IMR-90 (cell line): ENCODE results near the gene THOP1. TPM values are rescaled to one million over a fixed set of nuclear protein-coding genes. Genes with fewer than 3 reads are reported as not detected.

Experiments used
- ATAC-seq: fragments of 200-7000 bp; cut with Tn5 transposase; 2 replicates; pipeline ENCODE4 v1.9.1; 2020; ENCODE audit warnings: low read depth, mild to moderate bottlenecking, moderate library complexity
- BruUV-seq: library from RNA; stranded (reverse); fragments of 400-500 nt; replicated peaks from 2 replicates; lab custom pipeline; 2021; lab: Mats Ljungman, UMichigan
- CTCF ChIA-PET: fragments of 300-600 bp; formaldehyde crosslinking; extraction: SDS; loops from one replicate; lab custom pipeline; 2021; ENCODE audit warnings: antibody characterized with exemption; lab: Yijun Ruan, JAX
- POLR2A ChIA-PET: fragments of 300-600 bp; sonication (Branson Sonifier 250); formaldehyde crosslinking; loops from one replicate; lab custom pipeline; 2022; ENCODE audit warnings: antibody characterized with exemption; ENCODE audit not compliant: unreplicated experiment; lab: Charles Lee
- DNase-seq: peaks from one replicate; pipeline ENCODE4 v3.0.0; 2013
- H2AFZ ChIP-seq: replicated peaks from 2 replicates; pipeline ENCODE3; 2013; ENCODE audit warnings: low read length, mild to moderate bottlenecking; ENCODE audit not compliant: poor library complexity
- H2AK5ac ChIP-seq: 2 replicates; pipeline ENCODE4 v1.6.1; 2013; ENCODE audit warnings: low read depth, low read length, inconsistent platforms
- H2AK9ac ChIP-seq: replicated peaks from 2 replicates; pipeline ENCODE3; 2013; ENCODE audit warnings: mild to moderate bottlenecking, low read depth, low read length, moderate library complexity; ENCODE audit not compliant: poor library complexity
- H2BK120ac ChIP-seq: 2 replicates; pipeline ENCODE4 v1.6.1; 2013; ENCODE audit warnings: low read depth, low read length, inconsistent platforms
- H2BK15ac ChIP-seq: 3 replicates; pipeline ENCODE4 v1.6.1; 2013; ENCODE audit warnings: low read depth, low read length, inconsistent platforms
- H2BK20ac ChIP-seq: 2 replicates; pipeline ENCODE4 v1.6.1; 2013; ENCODE audit warnings: low read depth, mild to moderate bottlenecking, inconsistent platforms, low read length, moderate library complexity
- H2BK5ac ChIP-seq: 2 replicates; pipeline ENCODE4 v1.6.1; 2013; ENCODE audit warnings: mild to moderate bottlenecking, low read depth, low read length, inconsistent platforms; ENCODE audit not compliant: poor library complexity, severe bottlenecking
- H3K14ac ChIP-seq: replicated peaks from 2 replicates; pipeline ENCODE4 v1.6.1; 2013; ENCODE audit warnings: low read depth, low read length, inconsistent platforms
- H3K18ac ChIP-seq: 2 replicates; pipeline ENCODE4 v1.6.1; 2013; ENCODE audit warnings: low read depth, low read length, control low read depth
- H3K23ac ChIP-seq: 2 replicates; pipeline ENCODE4 v1.6.1; 2013; ENCODE audit warnings: low read depth, low read length, inconsistent platforms
- H3K27ac ChIP-seq: 2 replicates; pipeline ENCODE4 v1.5.1; 2013; ENCODE audit warnings: mild to moderate bottlenecking, control low read depth, low read length; ENCODE audit not compliant: insufficient read depth
- H3K27me3 ChIP-seq: 2 replicates; pipeline ENCODE4 v1.6.1; 2013; ENCODE audit warnings: low read length; ENCODE audit not compliant: control insufficient read depth, insufficient read depth
- H3K36me3 ChIP-seq: 2 replicates; pipeline ENCODE4 v1.6.1; 2013; ENCODE audit warnings: low read length, mixed read lengths; ENCODE audit not compliant: control insufficient read depth, insufficient read depth
- H3K4ac ChIP-seq: 2 replicates; pipeline ENCODE4 v1.6.1; 2013; ENCODE audit warnings: low read depth, low read length, inconsistent platforms
- H3K4me1 ChIP-seq: 2 replicates; pipeline ENCODE4 v1.6.1; 2013; ENCODE audit warnings: low read length, mixed read lengths; ENCODE audit not compliant: control insufficient read depth, insufficient read depth
- H3K4me2 ChIP-seq: 2 replicates; pipeline ENCODE4 v1.6.1; 2013; ENCODE audit warnings: low read depth, mild to moderate bottlenecking, control low read depth, low read length, moderate library complexity
- H3K4me3 ChIP-seq: 2 replicates; pipeline ENCODE4 v1.5.1; 2013; ENCODE audit warnings: low read depth, mild to moderate bottlenecking, control low read depth, low read length, moderate library complexity; ENCODE audit not compliant: insufficient read depth
- H3K56ac ChIP-seq: 2 replicates; pipeline ENCODE4 v1.6.1; 2013; ENCODE audit warnings: low read length, inconsistent platforms; ENCODE audit not compliant: insufficient read depth; ENCODE audit errors: extremely low read depth
- H3K79me1 ChIP-seq, 2 experiments: 2 replicates each; pipeline ENCODE4 v1.6.1; 2013; ENCODE audit warnings: low read length in 2 of 2, inconsistent platforms in 1 of 2, low read depth in 1 of 2
- H3K9ac ChIP-seq: 2 replicates; pipeline ENCODE4 v1.6.1; 2013; ENCODE audit warnings: low read depth, low read length, control low read depth
- H3K9me1 ChIP-seq: 2 replicates; pipeline ENCODE4 v1.6.1; 2013; ENCODE audit warnings: low read length, inconsistent platforms; ENCODE audit not compliant: insufficient read depth
- H3K9me3 ChIP-seq: 2 replicates; pipeline ENCODE4 v1.6.1; 2013; ENCODE audit warnings: low read length; ENCODE audit not compliant: control insufficient read depth, insufficient read depth
- H4K20me1 ChIP-seq: 2 replicates; pipeline ENCODE4 v1.6.1; 2013; ENCODE audit warnings: low read length, inconsistent platforms; ENCODE audit not compliant: insufficient read depth
- H4K5ac ChIP-seq: 2 replicates; pipeline ENCODE4 v1.6.1; 2013; ENCODE audit warnings: mild to moderate bottlenecking, low read depth, low read length, control low read depth
- H4K8ac ChIP-seq, 2 experiments: 2 replicates each; pipeline ENCODE4 v1.6.1; 2013; ENCODE audit warnings: low read depth in 2 of 2, low read length in 2 of 2, control low read depth in 1 of 2, inconsistent platforms in 1 of 2
- H4K91ac ChIP-seq: 2 replicates; pipeline ENCODE4 v1.6.1; 2013; ENCODE audit warnings: low read depth, low read length, inconsistent platforms; ENCODE audit not compliant: insufficient read depth
- BHLHE40 ChIP-seq: fragments of 150-350 bp; IDR thresholded peaks from 2 replicates; pipeline ENCODE4 v1.6.1; 2016; ENCODE audit warnings: mild to moderate bottlenecking, low read depth, low read length
- CEBPB ChIP-seq: IDR thresholded peaks from 2 replicates; pipeline ENCODE4 v1.6.1; 2012; ENCODE audit warnings: low read depth, low read length, improper control_type of control experiment
- CHD1 ChIP-seq: IDR thresholded peaks from 2 replicates; pipeline ENCODE4 v1.6.1; 2012; ENCODE audit warnings: low read depth, low read length, improper control_type of control experiment
- FOS ChIP-seq: fragments of 150-350 bp; IDR thresholded peaks from 2 replicates; pipeline ENCODE4 v1.6.1; 2016; ENCODE audit warnings: low read depth, low read length
- MAFK ChIP-seq: IDR thresholded peaks from 2 replicates; pipeline ENCODE4 v1.6.1; 2012; ENCODE audit warnings: low read depth, low read length, improper control_type of control experiment
- MAZ ChIP-seq: IDR thresholded peaks from 2 replicates; pipeline ENCODE4 v1.6.1; 2012; ENCODE audit warnings: low read depth, mild to moderate bottlenecking, low read length, improper control_type of control experiment, moderate library complexity, borderline replicate concordance
- MXI1 ChIP-seq: IDR thresholded peaks from 2 replicates; pipeline ENCODE4 v1.6.1; 2012; ENCODE audit warnings: low read depth, mild to moderate bottlenecking, low read length, moderate library complexity, borderline replicate concordance
- NFE2L2 ChIP-seq: fragments of 150-350 bp; IDR thresholded peaks from 2 replicates; pipeline ENCODE4 v1.6.1; 2016; ENCODE audit warnings: low read depth, mild to moderate bottlenecking, low read length
- POLR2A ChIP-seq: IDR thresholded peaks from 2 replicates; pipeline ENCODE4 v1.6.1; 2012; ENCODE audit warnings: mild to moderate bottlenecking, low read depth, low read length
- RAD21 ChIP-seq: IDR thresholded peaks from 2 replicates; pipeline ENCODE4 v1.6.1; 2012; ENCODE audit warnings: low read length, improper control_type of control experiment
- RCOR1 ChIP-seq: IDR thresholded peaks from 2 replicates; pipeline ENCODE4 v1.6.1; 2012; ENCODE audit warnings: mild to moderate bottlenecking, low read length, improper control_type of control experiment; ENCODE audit not compliant: insufficient replicate concordance
- RFX5 ChIP-seq: IDR thresholded peaks from 2 replicates; pipeline ENCODE4 v1.8.0; 2012; ENCODE audit warnings: low read depth, mild to moderate bottlenecking, low read length, moderate library complexity
- SMC3 ChIP-seq: fragments of 150-350 bp; IDR thresholded peaks from 2 replicates; pipeline ENCODE4 v1.6.1; 2016; ENCODE audit warnings: low read depth, mild to moderate bottlenecking, antibody characterized with exemption, low read length, moderate library complexity
- WGBS, 2 experiments: methylation state at CpG; one replicate each; pipeline versions ENCODE4 v1.1.5 to v1.1.7; 2013; ENCODE audit warnings: missing lambda C conversion rate in 2 of 2; ENCODE audit not compliant: insufficient read length in 1 of 2; ENCODE audit errors: extremely low coverage in 2 of 2; 5-methylcytosine and 5-hydroxymethylcytosine counted together
- dilution Hi-C: fragments of 300-500 bp; cut with HindIII; formaldehyde crosslinking; loops from one replicate; pipeline ENCODE4 v1.14.3; 2018; ENCODE audit warnings: low sequenced_read_pairs; ENCODE audit not compliant: unreplicated experiment
- in situ Hi-C: fragments of 300-500 bp; cut with MboI; formaldehyde crosslinking; loops from 3 replicates; pipeline ENCODE4 v1.14.3; 2019; ENCODE audit warnings: low sequenced_read_pairs, inconsistent platforms, mixed read lengths
- intact Hi-C: fragments of 100-400 bp; cut with micrococcal nuclease; formaldehyde crosslinking; loops from 2 replicates; pipeline ENCODE4 v1.10.0; 2022
- polyA plus RNA-seq, 3 experiments: library from polyadenylated mRNA; depleted of rRNA; stranded (reverse); fragments of >200 nt; gene quantifications; 2 replicates each; pipeline ENCODE4 v1.2.3, GENCODE V29; 2012; ENCODE audit warnings: low replicate concordance in 1 of 3
- total RNA-seq: library from RNA; depleted of rRNA; stranded (reverse); fragments of >200 nt; gene quantifications from 2 replicates; pipeline ENCODE4 v1.2.3, GENCODE V29; 2012
- TF ChIP-seq, protein P1 (sequence below): fragments of 150-350 bp; IDR thresholded peaks from 2 replicates; pipeline ENCODE4 v1.6.1; 2016; ENCODE audit warnings: low read depth, mild to moderate bottlenecking, low read length, moderate library complexity, borderline replicate concordance
- TF ChIP-seq, protein P2 (sequence below): fragments of 150-350 bp; IDR thresholded peaks from 2 replicates; pipeline ENCODE4 v1.6.1; 2017; ENCODE audit warnings: mild to moderate bottlenecking, antibody characterized with exemption, low read length, low read depth

THOP1 gene
- total and polyA plus RNA-seq, 2 of the 4 experiments (the other 2 are of a cell fraction), result 57.5 to 91.9 TPM

DNA sequence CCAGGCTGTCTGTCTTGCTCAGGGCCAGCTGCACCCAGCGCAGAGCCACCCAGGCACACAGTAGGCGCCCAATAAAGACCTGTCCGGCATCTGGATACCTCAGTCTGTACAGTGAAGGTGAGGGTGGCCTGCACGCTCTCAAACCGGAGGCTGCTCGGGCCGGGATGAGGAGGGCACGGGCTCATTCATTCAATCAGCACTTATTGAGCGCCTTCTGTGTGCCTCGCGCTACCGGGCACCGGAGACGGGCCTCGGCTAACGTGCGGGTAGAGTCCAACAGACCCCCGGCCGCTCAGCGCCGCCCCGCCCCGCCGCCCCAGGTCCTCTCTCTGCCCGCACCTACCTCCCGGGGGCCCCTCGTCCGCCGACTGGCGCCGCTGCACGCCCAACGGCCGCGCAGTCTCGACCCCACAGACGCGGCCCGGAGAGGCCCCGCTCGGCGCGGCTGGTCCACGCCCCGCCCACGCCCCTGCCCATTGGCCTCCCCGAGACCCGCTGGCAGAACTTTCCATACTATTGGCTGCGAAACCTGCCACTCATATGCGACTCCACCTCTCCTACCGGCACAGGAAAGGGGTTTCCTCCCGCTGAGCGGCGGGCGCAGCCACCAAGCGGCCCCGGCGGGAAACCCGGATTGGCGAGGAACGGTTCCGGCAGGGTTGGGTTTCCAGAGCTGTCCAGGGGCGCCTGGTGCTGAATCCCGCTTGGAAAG is 45.5 kb upstream of the THOP1 start, which contains the start of gene SLC39A3 (continued):
- TF ChIP-seq BHLHE40, result 0 out of 2 replicates have a peak, but pooled peaks have one; percentile 12
- TF ChIP-seq MAZ, result peak; percentile 83
- no peak for TF ChIP-seq NFE2L2

DNA sequence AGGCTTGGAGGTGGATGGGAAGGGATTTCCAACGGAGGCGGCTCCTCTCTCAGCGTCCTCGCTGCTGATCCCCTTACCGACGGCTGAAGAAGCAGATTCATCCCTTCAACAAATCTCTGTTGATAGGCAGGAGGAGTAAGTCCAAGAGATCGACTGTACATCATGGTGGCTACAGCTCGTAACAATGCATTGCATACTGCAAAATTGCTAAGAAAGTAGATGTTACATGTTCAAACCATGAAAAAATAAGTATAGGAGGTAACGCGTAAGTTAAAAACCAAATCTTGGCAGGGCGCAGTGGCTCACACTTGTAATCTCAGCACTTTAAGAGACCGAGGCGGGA is 45.0 kb upstream of the THOP1 start:
- no TSS peak for BruUV-seq
- H2AK5ac ChIP-seq, result no peak overlapping the region
- no peak overlapping the region for H3K23ac ChIP-seq
- intact Hi-C loops, result loop anchor here (2.0 to 10.0 kb wide), 2 partner anchors 43 to 265 kb away; partner anchors contain the start of genes GADD45B and SGTA
- H3K18ac ChIP-seq, result no peak overlapping the region
- no peak overlapping the region for H4K5ac ChIP-seq
- H3K4me2 ChIP-seq, result no peak overlapping the region
- no peak overlapping the region for H3K56ac ChIP-seq
- H4K20me1 ChIP-seq, result no peaks in the 10 kb centered on the region
- no peak overlapping the region for H3K14ac ChIP-seq
- DNase-seq (no peak), ATAC-seq (no peak)
- ChIA-PET POLR2A (no interaction called here), CTCF (no interaction called here)
- peak overlapping the region; percentile 90 for H2AFZ ChIP-seq
- H2BK20ac ChIP-seq, result no peak overlapping the region
- no peak overlapping the region for H4K8ac ChIP-seq
- no peak overlapping the region for H3K9ac ChIP-seq
- no peak overlapping the region for H2AK9ac ChIP-seq
- no peaks in the 10 kb centered on the region; the same call in 1 of the 2 replicates for H3K9me3 ChIP-seq
- no peak overlapping the region for H2BK5ac ChIP-seq
- no CpG with 5 or more reads among the region's 13 CpGs for WGBS, 2 experiments
- H3K27ac ChIP-seq, result no peak overlapping the region
- 0 out of 2 replicates have a peak, but pooled peaks cover 2% of the 10 kb centered on the region for H3K9me1 ChIP-seq
- in situ Hi-C loops, result no loop called here
- H3K27me3 ChIP-seq, result no peaks in the 10 kb centered on the region
- H3K4me3 ChIP-seq, result no peak overlapping the region
- H3K4me1 ChIP-seq, result no peaks in the 10 kb centered on the region; the same call in 1 of the 2 replicates
- H3K4ac ChIP-seq, result no peak overlapping the region
- peaks cover 11 to 26% of the 10 kb centered on the region in 2 experiments; a peak in 3 of 4 replicates for H3K79me1 ChIP-seq
- no peak overlapping the region for H2BK15ac ChIP-seq
- peaks cover 17% of the 10 kb centered on the region for H3K36me3 ChIP-seq
- dilution Hi-C loops, result no loop called here
- H2BK120ac ChIP-seq, result no peak overlapping the region
- H4K91ac ChIP-seq, result no peak overlapping the region
- TF ChIP-seq MAFK (no peak), CHD1 (no peak), POLR2A (no peak), CEBPB (no peak), SMC3 (no peak), MAZ (no peak), FOS (no peak), NFE2L2 (no peak), RAD21 (no peak), MXI1 (no peak), RFX5 (no peak), BHLHE40 (no peak), RCOR1 (no peak)
- TF ChIP-seq, protein P1, sequence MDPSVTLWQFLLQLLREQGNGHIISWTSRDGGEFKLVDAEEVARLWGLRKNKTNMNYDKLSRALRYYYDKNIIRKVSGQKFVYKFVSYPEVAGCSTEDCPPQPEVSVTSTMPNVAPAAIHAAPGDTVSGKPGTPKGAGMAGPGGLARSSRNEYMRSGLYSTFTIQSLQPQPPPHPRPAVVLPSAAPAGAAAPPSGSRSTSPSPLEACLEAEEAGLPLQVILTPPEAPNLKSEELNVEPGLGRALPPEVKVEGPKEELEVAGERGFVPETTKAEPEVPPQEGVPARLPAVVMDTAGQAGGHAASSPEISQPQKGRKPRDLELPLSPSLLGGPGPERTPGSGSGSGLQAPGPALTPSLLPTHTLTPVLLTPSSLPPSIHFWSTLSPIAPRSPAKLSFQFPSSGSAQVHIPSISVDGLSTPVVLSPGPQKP, result no peak
- TF ChIP-seq, protein P2, sequence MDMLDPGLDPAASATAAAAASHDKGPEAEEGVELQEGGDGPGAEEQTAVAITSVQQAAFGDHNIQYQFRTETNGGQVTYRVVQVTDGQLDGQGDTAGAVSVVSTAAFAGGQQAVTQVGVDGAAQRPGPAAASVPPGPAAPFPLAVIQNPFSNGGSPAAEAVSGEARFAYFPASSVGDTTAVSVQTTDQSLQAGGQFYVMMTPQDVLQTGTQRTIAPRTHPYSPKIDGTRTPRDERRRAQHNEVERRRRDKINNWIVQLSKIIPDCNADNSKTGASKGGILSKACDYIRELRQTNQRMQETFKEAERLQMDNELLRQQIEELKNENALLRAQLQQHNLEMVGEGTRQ, result no peak
